OCI-LY3 (cell line): ENCODE data around the gene GFRA1.

Source experiments
- EZH2phosphoT487 ChIP-seq: fragments of 200-600 bp; shearing (Covaris generic); IDR thresholded peaks from 2 replicates; pipeline ENCODE4 v1.6.1; 2018; ENCODE audit warnings: antibody characterized with exemption, mixed run types, low read depth
- TF ChIP-seq, protein P1 (sequence below): fragments of 200-600, 300-600 bp; sonication (generic); IDR thresholded peaks from 2 replicates; pipeline ENCODE4 v1.5.1; 2014; ENCODE audit warnings: antibody characterized with exemption, low read length, low read depth

DNA sequence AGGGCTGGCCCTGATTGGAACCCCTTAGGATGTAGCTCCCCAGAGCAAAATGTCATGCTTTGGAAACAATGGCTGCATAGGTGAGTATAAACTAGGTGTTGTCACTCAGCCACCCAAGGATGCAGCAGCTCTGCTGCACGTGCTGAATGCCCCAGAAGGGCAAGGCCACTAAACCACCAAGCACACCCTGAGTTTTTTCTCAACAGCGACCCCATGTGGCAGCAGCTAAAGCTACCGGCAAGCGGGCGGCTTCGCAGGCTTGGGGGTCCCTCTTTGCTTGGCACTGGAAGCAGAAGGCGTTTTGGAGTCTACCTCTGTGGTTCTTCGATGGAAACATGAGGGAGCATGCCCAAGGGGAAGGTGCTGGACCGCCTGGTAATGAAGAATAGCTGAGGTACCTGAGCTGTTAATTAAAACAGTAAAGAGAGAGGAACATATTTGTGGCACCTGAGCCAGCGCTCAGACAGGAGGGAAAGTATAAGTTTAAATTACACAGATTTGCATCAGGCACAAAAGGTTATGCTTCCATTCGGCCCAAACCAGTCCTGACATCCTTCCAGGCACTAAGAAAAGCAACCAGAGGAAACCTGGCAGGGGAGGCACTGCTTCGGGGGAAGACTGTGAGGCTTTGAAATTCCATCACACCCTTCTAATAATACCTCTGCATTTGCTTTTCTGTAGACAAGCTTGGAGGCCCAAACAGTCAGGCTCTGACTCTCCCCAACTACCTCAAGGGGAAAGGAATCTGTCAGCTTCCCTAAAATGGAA is 152.1 kb downstream of the GFRA1 start:
- TF ChIP-seq, protein P1, sequence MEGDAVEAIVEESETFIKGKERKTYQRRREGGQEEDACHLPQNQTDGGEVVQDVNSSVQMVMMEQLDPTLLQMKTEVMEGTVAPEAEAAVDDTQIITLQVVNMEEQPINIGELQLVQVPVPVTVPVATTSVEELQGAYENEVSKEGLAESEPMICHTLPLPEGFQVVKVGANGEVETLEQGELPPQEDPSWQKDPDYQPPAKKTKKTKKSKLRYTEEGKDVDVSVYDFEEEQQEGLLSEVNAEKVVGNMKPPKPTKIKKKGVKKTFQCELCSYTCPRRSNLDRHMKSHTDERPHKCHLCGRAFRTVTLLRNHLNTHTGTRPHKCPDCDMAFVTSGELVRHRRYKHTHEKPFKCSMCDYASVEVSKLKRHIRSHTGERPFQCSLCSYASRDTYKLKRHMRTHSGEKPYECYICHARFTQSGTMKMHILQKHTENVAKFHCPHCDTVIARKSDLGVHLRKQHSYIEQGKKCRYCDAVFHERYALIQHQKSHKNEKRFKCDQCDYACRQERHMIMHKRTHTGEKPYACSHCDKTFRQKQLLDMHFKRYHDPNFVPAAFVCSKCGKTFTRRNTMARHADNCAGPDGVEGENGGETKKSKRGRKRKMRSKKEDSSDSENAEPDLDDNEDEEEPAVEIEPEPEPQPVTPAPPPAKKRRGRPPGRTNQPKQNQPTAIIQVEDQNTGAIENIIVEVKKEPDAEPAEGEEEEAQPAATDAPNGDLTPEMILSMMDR: peak; percentile 11; the same call in 1 of the 2 replicates
- TF ChIP-seq EZH2phosphoT487: no peak
